HG02678 (cell line): ENCODE measurements around the gene EXTL2.
"Not testable (repeated sequence)": the region's sequence is repeated elsewhere in the genome, so short reads cannot be mapped to it uniquely, and the experiment has no call there.

Experiments used
- ATAC-seq: cut with Tn5 transposase; IDR thresholded peaks from one replicate; pipeline ENCODE4 v1.9.1; 2021; ENCODE audit warnings: mild to moderate bottlenecking, moderate library complexity; ENCODE audit not compliant: unreplicated experiment

Gene EXTL2

GRCh38 chr1:100903777-100904176 is 9.1 kb upstream of the EXTL2 start:
- ATAC-seq = no peak

- no peak for ATAC-seq
These were observed 7.7 kb upstream of the EXTL2 start for GRCh38 chr1:100902365-100902764.

- ATAC-seq = peak; percentile 35
These were observed 1.9 kb upstream of the EXTL2 start for GRCh38 chr1:100896481-100896982.

- peak; percentile 79 for ATAC-seq
These were observed 1.2 kb upstream of the EXTL2 start, which contains the start of gene SLC30A7 for GRCh38 chr1:100895540-100896480. TSS of gene SLC30A7 (plus strand) at chr1:100896090. CDS start at chr1:100896263, 173 bp downstream.

GRCh38 chr1:100893718-100894117 is 924 bp downstream of the EXTL2 start:
- no peak for ATAC-seq

DNA sequence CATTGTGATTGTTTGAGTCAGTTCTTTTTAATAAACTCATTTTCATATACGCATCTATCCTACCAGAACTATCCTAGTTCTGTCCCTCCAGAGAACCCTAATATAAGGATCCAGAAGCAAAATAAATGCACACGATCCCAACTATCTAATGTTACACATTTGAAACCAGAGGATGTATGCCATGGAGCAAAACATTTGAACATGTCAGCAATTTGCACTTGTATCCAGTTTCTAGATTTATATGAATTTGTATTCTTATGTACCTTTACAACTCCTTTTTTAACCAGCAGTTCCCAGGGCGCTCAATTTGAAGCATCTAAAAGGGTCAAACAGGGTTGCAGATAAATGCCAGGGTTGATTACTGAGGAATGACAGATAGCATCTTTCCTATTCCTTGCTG is 2.1 kb downstream of the EXTL2 start:
- ATAC-seq = no peak

- ATAC-seq = no peak
These were observed 3.3 kb downstream of the EXTL2 start for GRCh38 chr1:100891380-100891779.

GRCh38 chr1:100889869-100890482 is 4.7 kb downstream of the EXTL2 start:
- not testable (repeated sequence) for ATAC-seq

DNA sequence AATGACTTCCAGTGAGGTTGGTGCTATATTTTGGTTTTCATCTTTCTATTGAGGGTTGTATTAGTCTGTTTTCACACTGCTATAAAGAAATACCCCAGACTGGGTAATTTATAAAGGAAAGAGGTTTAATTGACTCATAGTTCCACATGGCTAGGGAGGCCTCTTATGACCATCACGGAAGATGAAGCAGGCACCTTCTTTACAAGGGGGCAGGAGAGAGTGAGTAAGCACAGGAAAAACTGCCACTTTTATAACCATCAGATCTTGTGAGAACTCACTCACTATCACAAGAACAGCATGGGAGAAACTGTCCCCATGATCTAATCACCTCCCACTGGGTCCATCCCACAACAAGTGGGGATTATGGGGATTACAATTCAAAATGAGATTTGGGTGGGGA is 5.6 kb downstream of the EXTL2 start:
- ATAC-seq = not testable (repeated sequence)

- no peak for ATAC-seq
These were observed 10.7 kb downstream of the EXTL2 start for GRCh38 chr1:100883963-100884362.

DNA sequence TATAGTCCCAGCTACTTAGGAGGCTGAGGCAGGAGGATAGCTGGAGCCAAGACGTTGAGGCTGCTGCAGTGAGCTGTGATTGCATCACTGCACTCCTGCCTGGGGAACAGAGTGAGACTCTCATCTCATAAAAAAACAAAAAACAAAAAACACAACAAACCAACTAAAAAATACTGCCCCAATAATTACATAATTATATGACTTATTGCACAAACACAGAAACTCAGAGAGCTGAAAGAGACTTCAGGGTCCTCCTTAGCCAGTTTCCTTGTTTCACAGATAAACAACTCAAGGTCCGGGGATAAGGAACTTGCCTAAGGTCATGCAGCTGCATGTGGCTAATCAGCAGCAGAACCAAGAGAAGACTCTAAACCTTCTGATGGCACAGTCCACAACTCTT is 11.9 kb downstream of the EXTL2 start:
- no peak for ATAC-seq

GRCh38 chr1:100881687-100882086 is 13.0 kb downstream of the EXTL2 start:
- no peak for ATAC-seq

GRCh38 chr1:100879422-100879821 is 15.2 kb downstream of the EXTL2 start:
- no peak for ATAC-seq

DNA sequence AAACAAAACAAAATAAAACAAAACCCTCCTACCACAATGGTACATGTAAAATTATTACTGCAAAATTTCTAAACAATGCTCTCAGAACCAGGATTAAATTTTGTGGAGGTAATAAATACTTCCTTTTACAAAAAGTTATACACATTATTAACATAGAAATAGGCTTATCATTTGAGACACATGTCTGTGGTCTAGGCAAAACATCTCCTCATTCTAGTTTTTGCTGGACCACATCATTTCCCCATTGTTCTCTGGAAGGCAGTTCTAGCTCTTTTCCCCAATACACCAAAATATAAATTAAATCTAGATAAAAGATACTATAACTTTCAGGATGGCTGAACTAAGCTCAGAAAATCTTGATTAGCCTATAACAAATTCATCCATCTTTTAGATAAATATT is 18.4 kb downstream of the EXTL2 start:
- ATAC-seq = no peak

DNA sequence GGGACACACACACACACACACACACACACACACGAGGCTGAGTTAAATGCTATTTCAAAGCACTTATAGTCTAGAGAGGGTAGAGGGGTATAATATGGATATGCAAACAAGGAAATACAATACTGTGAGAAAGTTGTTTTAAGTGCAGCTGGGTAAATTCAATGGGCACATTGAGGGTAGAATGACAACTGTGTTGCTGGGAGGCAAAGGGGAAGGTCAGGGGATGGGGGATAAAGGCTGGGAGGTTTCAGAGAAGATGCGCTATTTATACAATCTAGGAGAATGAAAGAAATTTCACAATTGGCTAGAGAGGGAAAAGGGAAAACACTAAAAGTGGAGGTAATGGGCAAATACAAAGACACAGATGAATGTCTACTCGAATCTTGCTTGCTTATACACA is 19.4 kb downstream of the EXTL2 start:
- no peak for ATAC-seq

DNA sequence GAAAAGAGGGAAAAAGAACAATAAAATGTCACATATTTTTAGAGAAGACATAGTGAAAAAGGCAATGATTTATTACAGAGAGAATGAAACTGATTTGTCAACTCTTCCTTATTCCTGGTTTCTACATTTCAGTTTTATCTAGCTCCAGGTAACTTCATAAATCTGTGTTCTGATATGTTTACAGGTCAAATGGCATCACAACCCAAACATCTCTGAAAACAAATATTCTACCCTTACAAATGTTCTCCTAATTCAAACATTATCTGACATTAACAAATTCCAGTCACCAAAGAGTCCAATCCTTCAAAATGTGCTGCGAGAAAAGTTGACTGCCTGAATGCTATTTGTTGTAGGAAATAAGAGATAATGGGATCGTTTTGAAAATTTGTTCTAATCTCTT is 20.2 kb downstream of the EXTL2 start:
- no peak for ATAC-seq

GRCh38 chr1:100869996-100870395 is 24.6 kb downstream of the EXTL2 start:
- ATAC-seq = no peak

GRCh38 chr1:100868364-100868995 is 26.2 kb downstream of the EXTL2 start:
- ATAC-seq = no peak

DNA sequence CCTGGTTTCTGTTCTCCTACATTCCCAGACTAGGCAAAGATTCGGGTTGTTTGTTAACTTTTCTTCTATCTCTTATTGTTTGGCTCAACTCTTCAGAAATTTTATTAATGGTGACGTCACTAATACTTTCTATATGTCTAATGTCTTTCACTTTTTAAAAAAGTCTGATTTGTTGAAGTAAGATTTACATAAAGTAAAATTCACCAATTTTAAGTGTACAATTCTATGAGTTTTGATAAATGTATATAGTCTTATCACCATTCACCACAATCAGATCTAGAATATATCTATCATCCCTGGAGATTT is 27.8 kb downstream of the EXTL2 start:
- no peak for ATAC-seq

GRCh38 chr1:100866041-100866900 is 28.4 kb downstream of the EXTL2 start:
- no peak for ATAC-seq

DNA sequence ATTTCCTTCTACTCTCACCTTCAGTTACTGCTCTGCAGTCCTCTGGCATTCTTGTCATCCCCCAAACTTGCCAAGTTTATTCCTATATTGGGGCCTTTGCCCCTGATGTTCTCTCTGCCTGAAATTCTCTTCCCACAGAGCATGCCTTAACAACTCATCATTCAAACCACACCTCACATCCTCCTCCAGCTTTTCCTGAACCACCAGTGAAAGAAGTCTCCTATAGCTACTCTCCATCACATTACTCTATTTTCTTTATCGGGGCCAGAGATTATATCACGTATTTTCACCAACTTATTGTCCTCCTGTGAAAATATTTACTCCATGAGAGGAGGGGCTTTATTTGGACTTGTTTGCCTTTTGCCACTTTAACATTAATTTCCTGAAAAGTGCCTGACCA is 32.1 kb downstream of the EXTL2 start:
- ATAC-seq = no peak
